C4-2B (cell line): Measurements from ENCODE around the gene TEX36.
"Not testable (repeated sequence)": the region's sequence is repeated elsewhere in the genome, so short reads cannot be mapped to it uniquely, and the experiment has no call there.

Experiments used
- H3K27ac ChIP-seq: fragments of 450-650 bp; 2 replicates; pipeline ENCODE4 v1.5.1; 2017
- CTCF ChIP-seq: fragments of 450-650 bp; conservative IDR thresholded peaks from 2 replicates; pipeline ENCODE4 v1.5.1; 2017; ENCODE audit warnings: mild to moderate bottlenecking
- ZFX ChIP-seq: fragments of 450-650 bp; IDR thresholded peaks from 2 replicates; pipeline ENCODE4 v1.6.1; 2017

The TEX36 gene

GRCh38 chr10:125661431-125661940 lies 21.5 kb downstream of the TEX36 start:
- TF ChIP-seq ZFX: no peak
- no peak for TF ChIP-seq CTCF
- no peak overlapping the region; the same call in 1 of the 2 replicates for H3K27ac ChIP-seq

GRCh38 chr10:125659071-125659470 lies 23.9 kb downstream of the TEX36 start:
- TF ChIP-seq ZFX: no peak
- TF ChIP-seq CTCF: no peak
- no peak overlapping the region for H3K27ac ChIP-seq

GRCh38 chr10:125656523-125656922 lies 26.4 kb downstream of the TEX36 start:
- H3K27ac ChIP-seq: no peak overlapping the region
- no peak for TF ChIP-seq ZFX
- TF ChIP-seq CTCF: no peak

- H3K27ac ChIP-seq: not testable (repeated sequence)
Measured at GRCh38 chr10:125653113-125653512, 29.9 kb downstream of the TEX36 start.

GRCh38 chr10:125646311-125646710 lies 36.7 kb downstream of the TEX36 start:
- peak overlapping the region; percentile 88 for H3K27ac ChIP-seq
- no peak for TF ChIP-seq CTCF
- no peak for TF ChIP-seq ZFX

- H3K27ac ChIP-seq: no peak overlapping the region
- TF ChIP-seq ZFX (no peak), CTCF (no peak)
Measured at GRCh38 chr10:125641398-125641797, 41.6 kb downstream of the TEX36 start.

- no peak for TF ChIP-seq CTCF
- TF ChIP-seq ZFX: no peak
- no peak overlapping the region for H3K27ac ChIP-seq
Measured at GRCh38 chr10:125640653-125641052, 42.3 kb downstream of the TEX36 start.

GRCh38 chr10:125639846-125640245 lies 43.1 kb downstream of the TEX36 start:
- TF ChIP-seq ZFX: no peak
- no peak for TF ChIP-seq CTCF

More at GRCh38 chr10:125639846-125640245, 43.1 kb downstream of the TEX36 start:
- no peak overlapping the region for H3K27ac ChIP-seq
